ENCODE results near the gene PDGFRB.

PDGFRB gene

DNA sequence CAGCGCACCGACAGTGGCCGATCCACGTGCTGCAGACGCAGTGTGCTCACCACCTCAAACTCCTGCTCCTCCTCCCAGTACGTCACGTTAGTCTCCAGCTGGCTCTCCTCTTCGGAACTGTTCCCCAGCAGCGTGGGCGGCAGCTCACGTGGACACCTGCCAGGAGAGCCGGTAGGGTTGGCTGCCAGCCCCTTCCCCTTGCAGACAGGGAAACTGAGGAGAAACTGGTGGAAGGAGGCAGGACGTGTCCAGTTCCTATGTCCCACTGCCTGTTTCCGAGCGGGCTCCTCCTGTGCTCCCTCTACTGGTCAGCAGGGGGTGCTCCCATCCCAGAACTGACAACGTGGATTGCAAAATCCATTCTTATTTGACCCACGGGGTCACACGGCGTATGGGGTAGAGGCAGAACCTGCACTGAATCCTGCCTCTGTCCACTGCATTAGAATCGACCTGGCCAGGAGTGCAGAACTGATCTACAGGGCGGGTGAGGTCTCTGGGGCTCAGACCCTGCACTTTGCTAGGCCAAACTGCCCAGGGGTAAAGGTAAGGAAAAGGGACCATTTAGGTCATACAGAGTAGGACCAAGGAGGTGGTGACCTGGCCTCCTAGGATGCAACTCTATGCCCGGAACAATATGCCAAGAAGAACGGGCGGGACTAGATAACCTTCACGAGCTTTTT lies 25.7 kb downstream of the PDGFRB start:
- peak; percentile 63 for DNase-seq (ENCODE audit: low spot score)

DNA sequence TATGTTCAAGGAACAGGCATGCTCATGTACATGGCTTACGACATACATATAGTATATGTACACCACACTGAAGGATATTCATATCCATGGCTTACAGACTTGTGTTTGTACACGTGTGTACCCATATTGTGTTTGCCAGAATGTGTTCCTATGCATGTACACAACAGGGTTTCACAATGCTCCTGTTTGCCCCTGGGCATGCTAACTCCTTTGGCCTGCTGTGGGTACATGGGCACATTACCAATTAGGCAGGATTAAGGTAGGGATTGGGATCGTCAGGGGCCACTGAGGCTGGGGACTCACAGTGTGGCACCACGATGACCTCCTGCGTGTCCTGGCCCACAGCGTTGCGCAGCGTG lies 26.2 kb downstream of the PDGFRB start:
- no peak for DNase-seq (ENCODE audit: low spot score)

- DNase-seq (ENCODE audit: low spot score), result no peak
Observed at GRCh38 chr5:150126921-150127265, 28.8 kb downstream of the PDGFRB start.

- no peak for DNase-seq (ENCODE audit: low spot score)
Observed at GRCh38 chr5:150126199-150126920, 29.3 kb downstream of the PDGFRB start.

DNA sequence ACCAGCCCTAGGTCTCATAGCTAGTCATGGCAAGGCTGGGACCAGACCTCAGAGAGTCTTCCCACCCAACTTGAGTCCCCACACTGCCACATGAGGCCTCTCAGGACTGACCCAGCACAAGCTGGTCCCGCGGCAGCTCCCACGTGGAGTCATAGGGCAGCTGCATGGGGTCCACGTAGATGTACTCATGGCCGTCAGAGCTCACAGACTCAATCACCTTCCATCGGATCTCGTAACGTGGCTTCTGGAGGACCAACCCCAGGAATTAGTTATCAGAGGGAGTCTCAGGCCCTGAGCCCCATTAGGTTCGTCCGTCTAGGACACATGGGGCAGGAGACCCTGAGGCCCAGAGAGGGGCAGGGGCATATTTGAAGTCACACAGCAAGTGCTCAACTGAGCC lies 30.3 kb downstream of the PDGFRB start:
- no peak for DNase-seq (ENCODE audit: low spot score)

- no peak for DNase-seq (ENCODE audit: low spot score)
Observed at GRCh38 chr5:150124596-150124995, 31.0 kb downstream of the PDGFRB start.

- DNase-seq (ENCODE audit: low spot score), result no peak
Observed at GRCh38 chr5:150124111-150124557, 31.5 kb downstream of the PDGFRB start.

DNA sequence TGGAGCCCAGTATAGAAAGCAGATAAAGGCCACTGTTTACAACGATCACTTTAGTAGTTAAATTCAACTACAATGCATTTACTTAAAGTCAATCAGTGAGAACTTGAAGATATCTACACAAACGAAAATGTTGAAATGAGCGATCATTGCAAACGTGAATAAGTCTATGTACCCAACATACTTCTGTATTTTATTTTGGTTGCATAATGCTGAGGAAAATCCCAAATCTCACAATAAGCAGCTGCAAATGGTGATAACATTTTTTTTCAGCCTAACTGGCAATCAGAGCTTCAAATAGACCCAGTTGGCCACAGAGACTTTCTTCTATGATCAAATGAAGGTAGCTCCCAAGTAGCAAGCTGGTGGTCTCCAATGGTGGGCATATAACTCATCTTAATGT lies 32.1 kb downstream of the PDGFRB start:
- no peak for DNase-seq (ENCODE audit: low spot score)

- no peak for DNase-seq (ENCODE audit: low spot score)
Observed at GRCh38 chr5:150122536-150123481, 32.8 kb downstream of the PDGFRB start.

GRCh38 chr5:150122158-150122510 lies 33.5 kb downstream of the PDGFRB start:
- DNase-seq (ENCODE audit: low spot score), result peak; percentile 75

GRCh38 chr5:150121448-150122157 lies 34.0 kb downstream of the PDGFRB start:
- DNase-seq (ENCODE audit: low spot score), result no peak

DNA sequence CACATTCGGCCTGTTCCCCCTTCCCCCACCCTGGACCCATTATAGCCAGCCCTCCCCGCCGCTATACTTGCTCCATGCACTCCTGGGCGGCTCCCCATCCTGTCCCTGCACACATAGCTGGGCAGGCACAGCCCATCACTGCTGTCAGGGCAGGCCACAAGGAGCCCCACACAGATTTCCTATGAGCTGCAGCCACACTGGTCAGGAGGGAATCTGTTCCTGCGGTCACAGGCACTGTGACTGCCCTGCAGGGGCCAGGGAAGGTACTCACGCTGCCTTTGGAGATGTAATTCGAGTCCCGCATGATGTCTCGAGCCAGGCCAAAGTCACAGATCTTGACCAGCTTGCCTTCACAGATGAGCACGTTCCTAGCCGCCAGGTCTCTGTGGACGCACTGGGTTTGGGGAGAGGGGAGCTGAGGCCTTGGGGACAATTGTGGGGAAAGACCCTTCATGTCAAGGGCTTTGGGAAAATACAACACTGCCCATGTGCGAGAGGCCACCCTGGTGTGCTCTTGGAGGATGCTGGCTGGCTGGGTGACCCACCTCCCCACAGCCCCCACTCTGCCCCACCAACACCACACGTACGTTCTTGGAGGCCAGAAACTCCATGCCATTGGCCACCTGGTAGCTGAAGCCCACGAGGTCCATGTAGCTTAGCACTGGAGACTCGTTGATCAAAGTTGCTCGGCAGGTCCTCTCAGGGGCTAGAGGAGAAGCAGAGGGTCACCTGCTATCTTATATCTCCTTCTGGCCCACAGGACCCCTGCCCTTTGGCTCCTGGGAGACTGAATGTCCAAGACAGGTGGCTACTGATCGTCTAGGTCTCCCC lies 34.8 kb downstream of the PDGFRB start:
- no peak for DNase-seq (ENCODE audit: low spot score)

DNA sequence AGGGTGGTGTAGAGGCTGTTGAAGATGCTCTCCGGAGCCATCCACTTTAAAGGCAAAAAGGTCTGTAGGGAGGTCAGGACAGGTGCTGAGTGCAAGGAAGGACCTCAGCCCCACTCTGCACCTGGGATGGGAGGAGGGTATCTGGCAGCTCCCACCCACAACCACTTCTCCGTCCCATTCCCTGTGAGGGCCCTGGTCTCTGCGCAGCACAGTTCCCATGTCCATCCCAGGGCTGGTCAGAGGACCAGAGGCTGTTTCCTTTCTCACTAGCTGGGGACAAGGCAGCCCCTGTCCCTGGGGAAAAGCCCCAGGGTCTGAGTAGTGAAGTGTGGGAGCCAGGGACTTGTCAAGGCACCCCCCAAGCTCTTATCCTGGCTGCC lies 35.6 kb downstream of the PDGFRB start:
- no peak for DNase-seq (ENCODE audit: low spot score)

DNA sequence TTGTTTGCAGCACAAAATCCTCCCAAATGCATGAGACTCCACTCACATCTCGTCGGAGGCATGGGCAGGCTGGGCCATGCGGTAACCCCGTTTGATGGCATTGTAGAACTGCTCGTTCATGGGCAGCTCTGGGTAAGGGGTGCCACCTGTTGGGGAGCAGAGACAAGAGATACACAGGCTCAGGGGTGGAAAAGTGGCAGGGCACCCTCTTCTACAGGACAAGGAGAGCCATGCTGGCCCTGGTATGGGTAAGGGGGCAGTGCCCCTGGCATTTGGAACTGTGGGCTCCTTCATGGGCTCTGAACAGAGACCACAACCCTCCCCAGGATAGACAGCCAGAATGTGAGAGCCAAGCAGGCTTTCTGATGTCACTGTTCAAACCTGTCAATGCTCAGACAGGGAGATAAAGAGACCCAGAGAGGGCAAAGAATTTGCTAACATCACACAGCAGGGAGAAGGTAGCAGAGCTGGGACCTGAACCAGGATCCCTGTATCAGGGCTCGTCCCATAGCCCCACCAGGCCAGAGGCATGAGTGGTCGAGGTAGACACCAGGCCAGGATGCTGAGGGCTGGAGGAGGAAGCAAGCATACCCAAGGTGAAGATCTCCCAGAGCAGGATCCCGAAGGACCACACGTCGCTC lies 36.1 kb downstream of the PDGFRB start:
- DNase-seq (ENCODE audit: low spot score), result no peak

DNA sequence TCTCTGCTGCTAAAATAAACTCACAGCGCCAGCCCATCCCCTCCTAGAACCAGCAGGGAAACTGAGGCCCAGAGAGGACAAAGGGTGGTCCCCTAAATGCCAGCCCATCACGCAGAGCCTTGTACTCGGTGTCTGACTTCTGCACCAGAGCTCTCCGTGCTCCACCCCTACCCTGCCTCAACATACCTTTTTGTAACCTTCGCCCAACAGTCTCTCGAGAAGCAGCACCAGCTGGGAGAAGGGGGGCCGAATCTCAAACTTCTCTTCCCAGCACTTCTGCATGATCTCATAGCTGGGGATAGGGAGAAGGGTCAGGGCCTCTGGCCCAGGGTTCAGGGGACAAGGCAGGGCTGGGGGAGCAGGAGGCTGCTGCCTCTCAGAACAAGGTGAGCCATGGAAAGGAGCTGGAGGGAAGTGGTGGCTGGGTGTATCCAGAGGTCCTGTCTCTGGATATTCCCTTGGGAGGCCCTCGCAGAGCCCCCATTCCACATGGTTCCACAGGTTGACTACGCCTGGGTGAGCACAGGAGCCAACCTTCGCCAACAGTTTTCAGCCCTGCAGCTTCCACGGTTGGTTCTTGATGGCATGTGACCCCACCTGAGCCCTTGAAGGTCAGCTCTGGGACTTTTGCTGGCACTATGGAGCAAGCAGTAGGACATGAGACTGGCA lies 37.0 kb downstream of the PDGFRB start:
- no peak for DNase-seq (ENCODE audit: low spot score)

DNA sequence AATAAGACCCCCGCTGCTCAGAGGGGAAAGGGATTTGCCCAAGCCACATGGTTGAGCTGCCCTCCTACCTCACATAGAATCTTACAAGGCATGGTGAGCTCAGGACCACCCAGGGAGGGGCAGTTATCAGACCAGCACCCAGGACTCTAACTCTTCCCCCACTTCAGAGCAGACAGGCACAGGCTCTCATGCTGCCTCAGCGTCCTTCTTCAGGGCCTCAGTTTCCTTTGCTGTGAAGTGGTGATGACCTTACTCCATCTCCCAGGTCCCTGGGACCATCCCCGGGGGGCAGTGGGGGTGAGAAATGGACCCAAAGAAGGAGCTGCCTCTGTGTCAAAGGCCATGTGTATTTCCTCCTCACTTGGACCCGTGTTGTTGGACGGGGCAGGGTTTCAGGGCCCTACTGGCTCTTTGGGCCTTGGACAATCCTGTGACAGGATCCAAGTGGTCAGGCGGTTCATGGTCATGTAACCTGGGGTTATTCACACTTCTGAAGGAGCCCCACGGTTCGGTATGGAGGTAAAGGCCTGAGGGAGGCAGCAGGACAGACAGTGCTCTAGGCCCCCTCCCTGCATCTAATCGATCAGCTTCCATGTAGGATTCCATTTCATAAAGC lies 37.6 kb downstream of the PDGFRB start:
- no peak for DNase-seq (ENCODE audit: low spot score)

DNA sequence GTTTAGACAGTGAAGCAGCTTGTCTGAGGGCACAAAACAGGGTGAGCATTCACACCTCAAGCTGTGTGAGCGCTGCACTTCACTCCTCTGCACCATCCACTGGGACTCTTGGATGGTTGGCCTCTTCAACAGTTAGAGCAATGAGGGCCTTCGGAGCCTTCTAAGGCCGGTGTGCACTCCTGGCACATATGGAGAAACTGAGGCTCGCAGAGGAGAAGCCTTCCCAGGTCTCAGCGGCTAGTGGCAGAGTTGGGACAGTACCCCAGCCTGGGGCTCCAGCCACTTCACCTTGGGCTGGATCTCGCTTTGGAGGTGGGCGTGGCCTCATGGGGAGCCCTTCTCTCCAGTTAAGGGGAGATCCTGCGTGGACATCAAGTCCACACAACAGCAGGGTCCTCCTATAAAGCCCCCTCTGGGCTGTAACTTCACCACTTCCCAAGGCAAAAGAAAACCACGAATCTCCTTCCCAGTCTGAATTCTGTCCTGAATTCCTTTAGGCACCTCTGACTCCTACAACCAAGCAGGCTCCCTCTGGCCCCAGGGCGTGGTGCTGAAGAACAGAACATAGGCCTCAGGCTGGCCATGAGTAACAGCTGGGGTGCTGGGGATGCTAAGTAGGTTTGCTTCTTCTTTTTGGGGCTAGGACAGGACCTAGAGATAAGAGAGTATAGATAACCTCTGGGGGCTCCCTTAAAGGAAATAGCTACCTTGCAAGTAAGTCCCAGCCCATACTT lies 38.8 kb downstream of the PDGFRB start:
- no peak for DNase-seq (ENCODE audit: low spot score)

GRCh38 chr5:150114773-150115408 lies 40.8 kb downstream of the PDGFRB start:
- no peak for DNase-seq (ENCODE audit: low spot score)

Data from hematopoietic multipotent progenitor cell treated with erythropoietin and hydrocortisone succinate and interleukin-3 and kit ligand, for 15 days (in vitro differentiated cells).